ENCODE measurements around the gene RAB1A. TPM values are rescaled to one million over a fixed set of nuclear protein-coding genes. Genes with fewer than 3 reads are reported as not detected.

The RAB1A gene
- total and polyA plus RNA-seq, 2 of the 13 experiments (the other 11 are each of a cell fraction or from before 2014, with no cell fraction given), result 206 to 226 TPM

- peak; percentile 88 for TF ChIP-seq CREB3 (CRISPR knock-in tag; IDR thresholded peaks at IDR 0.05)
- TF ChIP-seq, protein P1, sequence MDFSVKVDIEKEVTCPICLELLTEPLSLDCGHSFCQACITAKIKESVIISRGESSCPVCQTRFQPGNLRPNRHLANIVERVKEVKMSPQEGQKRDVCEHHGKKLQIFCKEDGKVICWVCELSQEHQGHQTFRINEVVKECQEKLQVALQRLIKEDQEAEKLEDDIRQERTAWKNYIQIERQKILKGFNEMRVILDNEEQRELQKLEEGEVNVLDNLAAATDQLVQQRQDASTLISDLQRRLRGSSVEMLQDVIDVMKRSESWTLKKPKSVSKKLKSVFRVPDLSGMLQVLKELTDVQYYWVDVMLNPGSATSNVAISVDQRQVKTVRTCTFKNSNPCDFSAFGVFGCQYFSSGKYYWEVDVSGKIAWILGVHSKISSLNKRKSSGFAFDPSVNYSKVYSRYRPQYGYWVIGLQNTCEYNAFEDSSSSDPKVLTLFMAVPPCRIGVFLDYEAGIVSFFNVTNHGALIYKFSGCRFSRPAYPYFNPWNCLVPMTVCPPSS (IDR thresholded peaks at IDR 0.05), result no peak
- TF ChIP-seq SRSF9 (IDR thresholded peaks at IDR 0.05; ENCODE audit: borderline replicate concordance, insufficient read depth, low read depth, low read length, poor library complexity, severe bottlenecking), result no peak
- TF ChIP-seq, protein P2, sequence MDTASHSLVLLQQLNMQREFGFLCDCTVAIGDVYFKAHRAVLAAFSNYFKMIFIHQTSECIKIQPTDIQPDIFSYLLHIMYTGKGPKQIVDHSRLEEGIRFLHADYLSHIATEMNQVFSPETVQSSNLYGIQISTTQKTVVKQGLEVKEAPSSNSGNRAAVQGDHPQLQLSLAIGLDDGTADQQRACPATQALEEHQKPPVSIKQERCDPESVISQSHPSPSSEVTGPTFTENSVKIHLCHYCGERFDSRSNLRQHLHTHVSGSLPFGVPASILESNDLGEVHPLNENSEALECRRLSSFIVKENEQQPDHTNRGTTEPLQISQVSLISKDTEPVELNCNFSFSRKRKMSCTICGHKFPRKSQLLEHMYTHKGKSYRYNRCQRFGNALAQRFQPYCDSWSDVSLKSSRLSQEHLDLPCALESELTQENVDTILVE (CRISPR knock-in tag; IDR thresholded peaks at IDR 0.05), result peak; percentile 77
- TF ChIP-seq, protein P3, sequence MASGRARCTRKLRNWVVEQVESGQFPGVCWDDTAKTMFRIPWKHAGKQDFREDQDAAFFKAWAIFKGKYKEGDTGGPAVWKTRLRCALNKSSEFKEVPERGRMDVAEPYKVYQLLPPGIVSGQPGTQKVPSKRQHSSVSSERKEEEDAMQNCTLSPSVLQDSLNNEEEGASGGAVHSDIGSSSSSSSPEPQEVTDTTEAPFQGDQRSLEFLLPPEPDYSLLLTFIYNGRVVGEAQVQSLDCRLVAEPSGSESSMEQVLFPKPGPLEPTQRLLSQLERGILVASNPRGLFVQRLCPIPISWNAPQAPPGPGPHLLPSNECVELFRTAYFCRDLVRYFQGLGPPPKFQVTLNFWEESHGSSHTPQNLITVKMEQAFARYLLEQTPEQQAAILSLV (CRISPR knock-in tag; IDR thresholded peaks at IDR 0.05; ENCODE audit: borderline replicate concordance), result peak; percentile 99
- TF ChIP-seq ZNF619 (CRISPR knock-in tag; IDR thresholded peaks at IDR 0.05), result no peak
- no peak for TF ChIP-seq KAT2B (IDR thresholded peaks at IDR 0.05; ENCODE audit: borderline replicate concordance, low read depth, low read length)
- peak; percentile 67; the same call in 1 of the 2 replicates for TF ChIP-seq ZNF235 (CRISPR knock-in tag; IDR thresholded peaks at IDR 0.05; ENCODE audit: borderline replicate concordance)
- peak; percentile 72; the same call in 1 of the 2 replicates for TF ChIP-seq MXD4 (CRISPR knock-in tag; IDR thresholded peaks at IDR 0.05)
- peak; percentile 86; the same call in 1 of the 2 replicates for TF ChIP-seq AKAP8 (CRISPR knock-in tag; IDR thresholded peaks at IDR 0.05)
- 0 out of 2 replicates have a peak, but pooled peaks have one; percentile 29 for TF ChIP-seq ZSCAN31 (CRISPR knock-in tag; IDR thresholded peaks at IDR 0.05; ENCODE audit: low read depth)
- TF ChIP-seq ZNF724P (CRISPR knock-in tag; IDR thresholded peaks at IDR 0.05; ENCODE audit: borderline replicate concordance), result peak; percentile 9; the same call in 1 of the 2 replicates
- no peak for TF ChIP-seq KLF9 (CRISPR knock-in tag; IDR thresholded peaks at IDR 0.05; ENCODE audit: low read depth)
- TF ChIP-seq, protein P4, sequence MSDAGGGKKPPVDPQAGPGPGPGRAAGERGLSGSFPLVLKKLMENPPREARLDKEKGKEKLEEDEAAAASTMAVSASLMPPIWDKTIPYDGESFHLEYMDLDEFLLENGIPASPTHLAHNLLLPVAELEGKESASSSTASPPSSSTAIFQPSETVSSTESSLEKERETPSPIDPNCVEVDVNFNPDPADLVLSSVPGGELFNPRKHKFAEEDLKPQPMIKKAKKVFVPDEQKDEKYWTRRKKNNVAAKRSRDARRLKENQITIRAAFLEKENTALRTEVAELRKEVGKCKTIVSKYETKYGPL (CRISPR knock-in tag; IDR thresholded peaks at IDR 0.05), result peak; percentile 71
- TF ChIP-seq GPN1 (CRISPR knock-in tag; IDR thresholded peaks at IDR 0.05; ENCODE audit: borderline replicate concordance), result 0 out of 2 replicates have a peak, but pooled peaks have one; percentile 15
- TF ChIP-seq, protein P5, sequence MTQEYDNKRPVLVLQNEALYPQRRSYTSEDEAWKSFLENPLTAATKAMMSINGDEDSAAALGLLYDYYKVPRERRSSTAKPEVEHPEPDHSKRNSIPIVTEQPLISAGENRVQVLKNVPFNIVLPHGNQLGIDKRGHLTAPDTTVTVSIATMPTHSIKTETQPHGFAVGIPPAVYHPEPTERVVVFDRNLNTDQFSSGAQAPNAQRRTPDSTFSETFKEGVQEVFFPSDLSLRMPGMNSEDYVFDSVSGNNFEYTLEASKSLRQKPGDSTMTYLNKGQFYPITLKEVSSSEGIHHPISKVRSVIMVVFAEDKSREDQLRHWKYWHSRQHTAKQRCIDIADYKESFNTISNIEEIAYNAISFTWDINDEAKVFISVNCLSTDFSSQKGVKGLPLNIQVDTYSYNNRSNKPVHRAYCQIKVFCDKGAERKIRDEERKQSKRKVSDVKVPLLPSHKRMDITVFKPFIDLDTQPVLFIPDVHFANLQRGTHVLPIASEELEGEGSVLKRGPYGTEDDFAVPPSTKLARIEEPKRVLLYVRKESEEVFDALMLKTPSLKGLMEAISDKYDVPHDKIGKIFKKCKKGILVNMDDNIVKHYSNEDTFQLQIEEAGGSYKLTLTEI (CRISPR knock-in tag; conservative IDR thresholded peaks at IDR 0.05), result no peak
- TF ChIP-seq ZSCAN30 (CRISPR knock-in tag; IDR thresholded peaks at IDR 0.05), result no peak
- no peak for TF ChIP-seq XBP1 (CRISPR knock-in tag; IDR thresholded peaks at IDR 0.05)
- no peak for TF ChIP-seq ZNF282 (IDR thresholded peaks at IDR 0.05; ENCODE audit: partially characterized antibody)
Observed at GRCh38 chr2:65056215-65057053, 73.5 kb downstream of the RAB1A start, which contains the start of gene CEP68 (continued).
